Hepatic stellate cell (primary cell): ENCODE measurements around the gene BRD2.

Source experiments
- DNase-seq: peaks from one replicate; pipeline ENCODE4 v3.0.0; 2011; ENCODE audit warnings: low spot score

Gene BRD2

GRCh38 chr6:32993363-32993973, 25.1 kb downstream of the BRD2 start:
- DNase-seq, result no peak

DNA sequence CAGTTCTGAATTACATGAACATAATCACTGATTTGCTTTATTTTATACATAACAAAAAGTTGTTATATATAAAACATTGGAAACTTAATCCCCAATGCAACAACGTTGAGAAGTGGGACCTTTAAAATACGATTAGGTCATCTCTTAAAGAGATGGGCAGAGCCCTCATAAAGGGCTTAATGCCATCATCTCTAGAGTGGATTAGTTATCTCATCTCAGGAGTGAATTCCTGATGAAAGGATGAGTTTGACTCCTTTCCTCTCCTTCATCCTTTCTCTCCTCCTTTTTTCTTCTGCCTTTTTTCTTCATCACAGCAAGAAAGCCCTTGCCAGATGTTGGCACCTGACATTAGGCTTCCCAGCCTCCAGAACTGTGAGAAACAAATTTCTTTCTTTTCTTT, 27.1 kb downstream of the BRD2 start:
- DNase-seq, result no peak

GRCh38 chr6:33000055-33000454, 31.7 kb downstream of the BRD2 start:
- no peak for DNase-seq

- no peak for DNase-seq
Measured at GRCh38 chr6:33001685-33002084, 33.3 kb downstream of the BRD2 start.

DNA sequence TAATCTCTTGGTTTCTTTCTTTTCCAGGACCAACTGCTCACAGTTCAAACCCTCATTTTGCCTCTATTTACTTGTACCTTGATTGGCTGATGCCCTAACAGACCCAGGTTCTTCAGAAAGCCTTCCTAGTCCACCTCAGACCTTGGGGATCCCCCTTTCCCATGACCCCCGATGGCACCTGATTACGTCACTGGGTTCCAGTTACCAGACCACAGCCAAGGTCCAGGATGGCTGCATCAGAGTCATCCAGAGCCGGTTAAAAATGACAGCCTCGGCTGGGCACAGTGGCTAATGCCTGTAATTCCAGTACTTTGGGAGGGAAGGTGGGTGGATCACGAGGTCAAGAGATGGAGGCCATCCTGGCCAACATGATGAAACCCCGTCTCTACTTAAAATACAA, 36.5 kb downstream of the BRD2 start:
- DNase-seq, result no peak

GRCh38 chr6:33007831-33008400, 39.5 kb downstream of the BRD2 start:
- no peak for DNase-seq

DNA sequence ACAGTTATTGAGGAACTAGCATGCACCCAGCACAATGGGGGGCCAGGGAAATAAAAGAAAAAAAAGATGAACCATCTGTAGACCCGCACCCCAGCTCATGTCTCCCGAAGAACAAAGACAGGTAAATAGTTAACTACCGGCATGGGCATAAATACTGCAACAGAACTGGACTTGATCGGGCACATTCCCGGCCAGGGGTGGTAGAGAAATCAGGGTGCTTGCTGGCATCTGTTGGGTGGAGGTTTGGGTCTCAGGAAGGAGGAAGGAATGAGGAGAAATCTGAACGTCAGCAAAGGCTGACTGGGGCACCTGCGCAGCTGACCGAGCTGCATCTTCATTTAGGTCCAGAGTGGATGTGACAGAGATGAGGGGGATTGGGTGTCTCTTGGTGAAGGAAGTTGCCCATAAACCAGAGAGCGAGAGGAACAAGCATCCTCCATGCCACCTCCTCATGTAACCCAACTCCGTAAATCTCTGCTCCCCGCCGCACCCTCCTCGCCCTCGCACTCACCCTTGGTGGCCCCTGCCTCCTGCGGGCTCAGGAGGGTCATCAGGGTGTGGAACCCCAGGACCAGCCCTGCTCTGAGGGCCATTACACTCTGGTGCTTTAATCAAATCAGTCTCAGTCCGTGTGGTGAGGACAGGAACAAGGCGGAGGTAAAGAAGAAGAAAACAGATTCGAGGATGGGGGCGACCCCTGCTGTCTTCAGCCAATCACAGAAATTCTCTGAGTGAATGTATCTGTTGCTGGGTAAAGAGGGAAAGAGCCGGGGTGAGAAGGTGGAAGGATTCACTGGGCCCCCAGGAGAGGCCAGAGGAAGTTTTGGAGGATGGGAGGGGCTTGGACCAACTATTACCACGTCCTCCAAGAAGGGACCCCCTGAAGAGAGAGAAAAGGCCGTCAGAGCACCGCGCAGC, 40.8 kb downstream of the BRD2 start, which contains the start of gene HLA-DOA:
Gene HLA-DOA, minus strand, starts transcription at position 648 of the 918 bp plus-strand sequence.
- peak; percentile 29 for DNase-seq

DNA sequence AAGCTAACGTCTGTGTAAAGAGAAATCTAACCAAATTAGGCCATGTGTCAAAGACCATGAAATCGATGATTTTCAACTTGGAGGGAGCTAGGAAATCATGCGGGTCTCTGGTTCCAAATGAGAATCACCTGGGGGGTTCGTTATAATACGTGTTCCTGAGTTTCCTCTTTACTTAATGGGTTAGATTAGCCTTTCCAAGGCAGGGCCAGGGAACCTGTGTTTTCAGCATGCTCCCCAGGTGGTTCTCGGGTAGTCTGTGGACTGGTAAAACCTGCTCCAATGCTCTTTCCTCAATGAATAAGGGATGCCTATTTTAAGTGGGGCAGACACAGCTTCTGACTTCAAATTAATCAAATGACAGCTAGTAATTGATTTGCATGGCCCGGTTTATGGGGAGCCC, 42.0 kb downstream of the BRD2 start:
- no peak for DNase-seq

DNA sequence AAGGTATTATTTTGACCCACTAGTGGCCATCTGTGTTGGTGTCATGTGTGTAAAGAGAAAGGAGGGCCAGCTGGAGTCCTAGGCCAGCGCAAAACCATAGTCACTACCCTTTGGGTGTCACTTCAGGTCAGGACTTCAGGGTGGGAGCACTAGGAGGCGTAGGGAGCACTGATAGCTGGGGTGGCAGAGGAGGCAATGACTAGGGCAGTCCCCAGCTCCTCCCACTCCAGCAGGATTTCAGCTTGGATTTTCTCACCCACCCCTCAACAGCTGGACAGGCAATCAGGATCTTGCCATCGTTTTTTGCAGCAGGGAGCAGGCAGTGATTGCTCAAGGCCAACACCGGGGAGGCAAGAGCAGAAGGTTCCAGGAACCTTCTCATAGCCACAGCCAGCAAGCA, 45.2 kb downstream of the BRD2 start:
- no peak for DNase-seq

- peak; percentile 67 for DNase-seq
Measured at GRCh38 chr6:33014841-33015634, 46.6 kb downstream of the BRD2 start.

DNA sequence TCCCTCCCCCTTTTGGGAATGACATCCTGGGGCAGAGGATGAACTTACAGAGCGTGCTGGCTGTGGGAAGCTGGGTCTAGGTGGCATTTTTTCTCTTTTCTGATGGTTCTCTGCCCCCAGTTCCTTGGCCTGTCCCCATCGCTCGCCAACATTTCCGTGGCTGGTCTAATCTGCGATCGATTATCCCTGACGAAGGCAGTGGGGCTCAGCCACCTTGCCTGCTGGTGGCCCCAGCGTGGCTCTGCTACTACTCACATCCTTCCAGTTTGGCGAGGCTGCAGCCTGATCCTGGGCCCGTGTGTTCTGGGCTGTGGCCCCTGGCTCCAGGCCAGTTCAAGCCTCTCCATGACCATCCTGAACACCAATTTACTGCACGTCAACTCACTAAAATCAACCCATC, 47.4 kb downstream of the BRD2 start:
- DNase-seq, result no peak

- no peak for DNase-seq
Measured at GRCh38 chr6:33017018-33017417, 48.6 kb downstream of the BRD2 start.

DNA sequence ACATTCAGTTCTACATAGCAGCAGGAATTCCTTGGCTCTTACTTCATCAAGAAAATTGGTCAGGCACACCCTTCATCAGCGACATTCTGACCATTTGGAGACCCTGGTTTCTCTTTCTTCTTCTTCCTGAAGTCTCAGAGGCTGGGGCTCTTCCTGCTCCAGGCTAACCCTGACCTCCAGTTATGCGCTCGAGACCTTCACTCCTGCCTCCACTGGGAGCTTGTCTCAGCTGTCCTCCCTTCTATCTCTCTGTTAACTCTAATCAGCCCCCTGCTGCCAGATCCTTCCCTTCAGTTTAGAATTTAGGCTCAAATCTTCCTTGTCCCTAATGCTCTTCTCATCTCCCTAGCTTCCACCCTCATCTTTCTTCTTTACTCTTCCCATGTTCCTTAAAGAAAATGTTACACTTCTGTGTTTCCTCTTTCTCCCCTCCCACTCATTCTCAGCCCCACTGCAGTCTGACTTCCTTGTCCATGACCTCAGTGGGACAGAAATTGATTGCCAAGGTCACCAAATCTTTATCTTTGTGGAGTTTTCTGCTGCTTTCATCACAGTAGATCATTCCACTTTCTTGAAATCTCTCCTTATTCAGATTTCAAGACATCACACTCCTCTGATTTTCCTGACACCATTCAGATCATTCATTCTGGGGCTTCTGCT, 49.4 kb downstream of the BRD2 start:
- DNase-seq, result no peak

GRCh38 chr6:33018418-33018817, 50.0 kb downstream of the BRD2 start:
- no peak for DNase-seq

GRCh38 chr6:33018904-33019303, 50.5 kb downstream of the BRD2 start:
- DNase-seq, result peak; percentile 50

DNA sequence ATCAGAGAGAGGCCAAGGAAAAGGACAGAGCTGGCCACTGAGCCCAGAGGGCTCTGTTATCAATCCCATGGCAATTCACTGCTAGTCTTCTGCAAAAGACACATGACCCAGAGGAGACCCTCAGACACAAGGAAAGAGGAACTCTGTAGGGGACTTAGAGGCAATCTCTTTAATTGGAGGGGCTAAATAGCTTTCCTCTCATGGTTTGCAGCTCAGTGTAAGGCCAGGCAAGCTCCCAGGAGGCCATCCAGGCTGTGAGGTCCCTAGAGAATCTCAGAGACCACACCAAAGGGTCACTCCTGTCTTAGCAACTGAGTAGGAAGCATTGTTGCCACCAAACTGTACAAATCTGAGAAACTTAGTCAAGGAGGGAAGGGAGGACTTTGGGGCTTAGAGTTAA, 51.0 kb downstream of the BRD2 start:
- no peak for DNase-seq

- DNase-seq, result no peak
Measured at GRCh38 chr6:33021917-33022316, 53.5 kb downstream of the BRD2 start.

DNA sequence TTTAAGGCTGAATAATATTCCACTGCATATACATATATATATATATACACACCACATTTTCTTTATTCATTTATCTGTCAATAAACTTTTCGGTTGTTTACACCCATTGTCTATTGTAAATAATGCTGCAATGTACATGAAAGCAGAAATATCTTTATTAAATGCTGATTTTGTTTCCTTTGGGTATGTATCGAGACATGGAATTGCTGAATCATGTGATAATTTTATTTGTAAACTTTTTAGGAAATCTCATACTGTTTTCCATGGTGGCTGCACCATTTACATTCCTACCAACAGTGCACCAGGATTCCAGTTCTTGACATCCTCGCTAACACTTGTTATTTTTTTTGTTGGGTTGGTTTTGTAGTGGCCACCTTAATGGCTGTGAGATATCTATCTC, 55.1 kb downstream of the BRD2 start:
- no peak for DNase-seq

GRCh38 chr6:33024521-33024920, 56.1 kb downstream of the BRD2 start:
- DNase-seq, result no peak

DNA sequence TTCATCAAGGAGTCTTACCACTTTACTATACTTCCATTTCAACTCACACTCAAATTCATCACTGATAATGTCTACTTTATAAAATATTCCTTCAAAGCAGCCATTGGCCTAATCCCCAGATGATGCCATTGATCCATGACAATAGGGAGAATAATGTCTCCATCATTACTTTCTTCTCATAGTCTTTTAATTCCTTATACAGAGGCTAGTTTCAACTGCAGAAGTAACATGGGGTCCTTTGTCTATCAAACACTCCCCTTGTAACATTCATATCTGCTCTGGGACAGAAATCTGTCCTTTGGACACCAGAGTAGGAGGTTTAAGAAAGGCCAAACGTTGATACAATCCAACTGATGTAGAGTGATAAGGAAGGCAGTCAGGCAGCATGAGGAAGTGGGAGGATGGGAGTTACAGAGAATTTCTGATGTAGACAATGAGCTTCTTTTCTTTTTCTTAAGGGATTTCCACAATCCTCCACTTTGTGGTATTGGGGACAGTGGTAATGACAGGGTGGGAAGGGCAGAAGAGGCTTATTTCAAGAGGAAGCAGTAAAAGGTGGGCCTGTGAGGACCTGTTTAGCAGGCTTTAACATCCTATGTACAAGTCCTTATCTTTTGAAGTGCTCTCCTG, 59.9 kb downstream of the BRD2 start:
- no peak for DNase-seq
